KOPT-K1 (cell line): ENCODE data around the gene C11orf52.
A peak's percentile ranks its signal among the peaks of the same experiment; 100 is the strongest.
"Not testable (repeated sequence)": the region's sequence is repeated elsewhere in the genome, so short reads cannot be mapped to it uniquely, and the experiment has no call there.

Experiments used
- H3K27ac ChIP-seq: fragments of 200-600 bp; sonication (generic); 2 replicates; pipeline ENCODE4 v1.5.1; 2016; ENCODE audit warnings: antibody characterized with exemption, mild to moderate bottlenecking, low read depth, low read length; ENCODE audit not compliant: poor library complexity, severe bottlenecking
- H3K36me3 ChIP-seq: fragments of 200-600 bp; sonication (generic); 2 replicates; pipeline ENCODE4 v1.5.1; 2017; ENCODE audit warnings: antibody characterized with exemption, mild to moderate bottlenecking, low read length, moderate library complexity; ENCODE audit not compliant: insufficient read depth
- H3K9me3 ChIP-seq: fragments of 200-600 bp; sonication (generic); 2 replicates; pipeline ENCODE4 v1.5.1; 2017; ENCODE audit warnings: antibody characterized with exemption, low read length, mild to moderate bottlenecking; ENCODE audit not compliant: insufficient read depth, poor library complexity, severe bottlenecking

The C11orf52 gene

GRCh38 chr11:111923951-111924350 is 5.2 kb downstream of the C11orf52 start:
- Histone ChIP-seq H3K9me3 (no peaks in the 10 kb centered on the region), H3K27ac (no peak overlapping the region), H3K36me3 (no peaks in the 10 kb centered on the region)

GRCh38 chr11:111925953-111926352 is 7.2 kb downstream of the C11orf52 start:
- peak overlapping the region; percentile 84 for H3K27ac ChIP-seq
- H3K36me3 ChIP-seq: no peaks in the 10 kb centered on the region
- no peaks in the 10 kb centered on the region for H3K9me3 ChIP-seq

- Histone ChIP-seq H3K9me3 (no peaks in the 10 kb centered on the region), H3K27ac (peak overlapping the region; percentile 84), H3K36me3 (no peaks in the 10 kb centered on the region)
Measured at GRCh38 chr11:111926505-111927391, 8.0 kb downstream of the C11orf52 start.

GRCh38 chr11:111930472-111930871 is 11.8 kb downstream of the C11orf52 start:
- no peaks in the 10 kb centered on the region for H3K36me3 ChIP-seq
- no peaks in the 10 kb centered on the region for H3K9me3 ChIP-seq
- no peak overlapping the region for H3K27ac ChIP-seq

DNA sequence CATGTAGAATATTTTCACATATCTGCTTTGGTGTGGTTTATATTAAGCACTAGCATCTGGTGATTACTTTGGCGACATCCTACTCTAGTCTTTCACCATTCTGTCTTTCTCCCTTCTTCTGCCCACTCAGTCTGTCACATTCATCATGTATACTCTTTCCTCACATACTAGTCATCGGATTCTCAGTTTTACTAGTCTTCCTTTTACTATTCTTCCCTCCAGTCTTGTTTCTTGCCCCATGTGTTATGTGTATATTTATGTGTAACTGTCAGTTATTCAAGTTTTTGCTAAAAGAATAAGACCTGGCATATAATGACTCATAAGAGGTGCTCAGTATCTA is 13.9 kb downstream of the C11orf52 start:
- H3K9me3 ChIP-seq: no peaks in the 10 kb centered on the region
- H3K36me3 ChIP-seq: no peaks in the 10 kb centered on the region
- H3K27ac ChIP-seq: no peak overlapping the region

DNA sequence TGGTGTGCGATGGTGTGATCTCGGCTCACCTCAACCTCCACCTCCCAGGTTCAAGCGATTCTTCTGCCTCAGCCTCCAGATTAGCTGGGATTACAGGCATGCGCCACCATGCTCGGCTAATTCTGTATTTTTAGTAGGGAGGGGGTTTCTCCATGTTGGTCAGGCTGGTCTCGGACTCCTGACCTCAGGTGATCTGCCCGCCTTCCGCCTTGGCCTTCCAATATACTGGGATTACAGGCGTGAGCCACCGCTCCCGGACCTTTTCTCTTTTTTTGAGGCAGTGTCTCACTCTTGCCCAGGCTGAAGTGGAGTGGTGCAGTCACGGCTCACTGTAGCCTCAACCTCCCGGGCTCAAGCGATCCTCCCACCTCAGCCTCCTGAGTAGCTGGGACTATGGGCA is 14.5 kb downstream of the C11orf52 start:
- H3K9me3 ChIP-seq, H3K36me3 ChIP-seq, H3K27ac ChIP-seq: not testable (repeated sequence)

DNA sequence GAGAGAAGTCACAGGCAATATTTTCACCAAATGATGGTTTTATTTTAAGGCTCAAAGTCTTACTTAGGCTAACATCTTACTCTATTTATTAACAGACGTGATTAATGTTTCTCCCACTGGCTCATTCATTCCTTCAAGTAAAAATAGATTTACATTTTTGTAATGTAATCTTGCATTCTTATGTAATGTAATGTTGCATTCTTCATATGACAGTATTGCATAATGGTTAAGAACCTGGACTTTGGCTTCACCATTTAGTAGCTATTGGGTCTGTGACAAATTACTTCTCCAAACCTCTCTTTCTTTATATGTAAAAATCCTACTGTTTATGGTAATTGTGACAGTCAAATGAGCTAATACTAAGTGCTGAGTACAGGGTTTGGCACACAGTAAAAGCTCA is 15.2 kb downstream of the C11orf52 start:
- Histone ChIP-seq H3K27ac (no peak overlapping the region), H3K36me3 (no peaks in the 10 kb centered on the region), H3K9me3 (no peaks in the 10 kb centered on the region)

DNA sequence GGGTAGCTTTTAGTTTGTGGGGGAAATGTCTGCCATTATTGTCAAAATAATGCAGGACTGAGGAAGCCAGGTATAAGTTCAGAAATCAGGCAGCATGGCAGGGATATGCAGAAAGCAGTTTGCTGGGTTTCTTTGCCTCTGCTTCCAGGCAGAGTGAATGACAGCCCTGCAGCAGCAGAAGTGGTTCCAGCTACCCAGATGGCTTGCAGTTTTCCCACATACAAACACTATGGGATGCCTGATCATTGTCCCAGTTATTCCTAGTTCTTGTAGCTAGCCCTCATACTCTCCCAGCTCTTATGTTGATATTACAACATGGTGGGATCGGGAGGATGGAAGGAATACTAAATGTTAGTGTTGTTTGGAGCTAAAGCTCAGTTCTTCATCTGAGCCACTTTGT is 15.6 kb downstream of the C11orf52 start:
- H3K27ac ChIP-seq: no peak overlapping the region
- H3K36me3 ChIP-seq: no peaks in the 10 kb centered on the region
- no peaks in the 10 kb centered on the region for H3K9me3 ChIP-seq

GRCh38 chr11:111935317-111936039 is 16.8 kb downstream of the C11orf52 start:
- H3K36me3 ChIP-seq: no peaks in the 10 kb centered on the region
- no peaks in the 10 kb centered on the region for H3K9me3 ChIP-seq
- no peak overlapping the region for H3K27ac ChIP-seq

DNA sequence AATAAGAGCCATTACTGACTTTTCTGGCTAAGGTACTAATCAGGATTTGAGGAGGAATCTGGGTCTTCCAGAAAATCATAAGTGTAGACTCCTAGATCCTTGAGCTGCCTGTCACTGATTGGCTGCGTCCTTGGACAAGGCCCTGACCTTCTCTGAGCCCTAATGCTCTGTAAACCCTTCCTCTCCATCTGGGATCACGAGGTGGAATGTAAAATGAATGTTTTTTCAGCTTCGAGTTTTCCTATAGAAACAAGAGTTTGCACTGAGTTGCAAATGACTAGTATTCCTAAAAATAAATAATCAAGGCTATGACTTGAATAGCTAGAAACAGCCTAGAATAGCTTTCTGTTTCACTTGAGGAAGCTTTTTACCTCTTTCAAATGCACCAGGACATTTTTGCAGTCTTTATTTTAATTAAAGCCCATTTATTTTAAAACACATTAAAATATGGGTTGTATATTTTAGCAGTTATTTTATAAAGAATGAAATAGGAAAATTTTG is 17.4 kb downstream of the C11orf52 start:
- H3K9me3 ChIP-seq: no peaks in the 10 kb centered on the region
- peak overlapping the region; percentile 31 for H3K27ac ChIP-seq
- H3K36me3 ChIP-seq: no peaks in the 10 kb centered on the region

- Histone ChIP-seq H3K9me3 (no peaks in the 10 kb centered on the region), H3K27ac (no peak overlapping the region), H3K36me3 (no peaks in the 10 kb centered on the region)
Measured at GRCh38 chr11:111937461-111937769, 18.7 kb downstream of the C11orf52 start.

DNA sequence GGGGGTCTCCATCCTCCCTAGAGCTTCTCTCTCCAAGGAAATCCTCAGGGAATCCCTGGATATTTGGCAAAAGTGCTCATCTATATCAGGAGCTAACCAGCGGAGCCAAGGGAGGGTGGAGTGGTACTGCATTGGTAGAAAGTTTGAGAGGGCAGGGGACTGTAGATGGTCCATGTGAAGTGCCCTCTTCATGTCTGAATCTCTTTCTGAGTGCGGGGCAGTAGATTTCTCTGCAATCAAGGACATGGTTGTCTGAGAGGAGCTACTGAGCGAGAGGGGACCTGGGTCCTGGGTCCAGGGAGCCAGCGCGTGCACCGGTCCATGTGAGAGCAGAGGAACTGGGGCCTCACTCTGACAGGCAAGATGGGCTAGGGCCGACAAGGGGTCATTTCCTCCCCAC is 19.1 kb downstream of the C11orf52 start:
- Histone ChIP-seq H3K36me3 (no peaks in the 10 kb centered on the region), H3K27ac (no peak overlapping the region), H3K9me3 (no peaks in the 10 kb centered on the region)

GRCh38 chr11:111938687-111939160 is 20.0 kb downstream of the C11orf52 start:
- H3K9me3 ChIP-seq: no peaks in the 10 kb centered on the region
- H3K27ac ChIP-seq: no peak overlapping the region
- no peaks in the 10 kb centered on the region for H3K36me3 ChIP-seq

DNA sequence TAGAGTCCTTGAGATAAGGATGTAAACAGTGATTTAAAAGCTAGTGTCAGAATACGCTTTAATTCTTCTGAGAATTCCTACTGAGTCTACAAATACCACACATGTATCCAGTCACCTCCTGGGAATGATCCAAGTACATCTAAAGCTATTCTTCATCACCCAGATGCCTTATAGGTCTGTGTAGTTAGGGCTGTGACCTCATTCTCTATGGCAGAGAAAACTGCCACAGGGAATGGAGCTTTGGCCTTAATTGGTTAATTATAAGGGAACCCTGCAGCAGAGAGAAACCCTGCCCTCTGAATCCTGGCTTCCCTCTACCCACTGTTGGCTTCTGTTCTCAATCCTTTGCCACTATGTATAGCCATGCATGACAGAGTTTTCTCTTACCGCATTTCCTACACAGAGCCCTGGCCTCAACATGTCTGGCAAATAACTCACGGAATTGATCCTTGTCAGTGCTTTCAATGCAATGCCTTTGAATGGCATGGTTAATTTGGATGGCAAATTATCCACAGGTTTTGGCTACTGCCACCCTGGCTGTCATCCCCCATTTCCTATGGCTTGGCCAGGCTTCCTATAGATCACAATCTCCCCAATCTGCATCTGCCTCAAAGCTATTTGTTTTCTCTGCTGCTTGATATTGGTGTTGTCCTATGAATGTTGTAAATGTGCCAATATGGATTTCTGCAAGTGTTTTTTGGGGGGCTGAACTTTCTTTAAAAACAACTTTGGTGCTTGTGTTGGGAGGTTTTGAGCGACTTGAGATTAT is 21.3 kb downstream of the C11orf52 start:
- no peak overlapping the region for H3K27ac ChIP-seq
- H3K36me3 ChIP-seq: no peaks in the 10 kb centered on the region
- no peaks in the 10 kb centered on the region for H3K9me3 ChIP-seq

DNA sequence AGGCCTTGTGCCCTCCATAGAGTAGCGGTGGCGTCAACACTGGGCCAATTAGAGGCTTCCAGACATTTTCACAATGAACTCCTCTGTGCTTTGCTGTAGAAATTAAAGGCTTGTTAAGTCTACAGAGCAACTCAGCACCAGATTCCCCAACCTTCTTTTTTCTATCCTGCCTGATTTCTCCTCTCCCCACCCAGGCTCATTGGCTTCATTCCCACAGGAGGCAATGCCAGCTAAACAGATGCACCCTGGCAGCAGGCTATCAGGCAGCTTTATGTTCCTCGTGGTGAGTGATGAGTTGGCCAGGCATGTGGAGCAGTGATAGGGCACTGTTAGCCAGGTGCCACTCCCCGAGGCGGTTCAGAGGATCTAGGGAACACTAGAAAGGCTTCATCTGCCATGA is 23.2 kb downstream of the C11orf52 start:
- no peak overlapping the region for H3K27ac ChIP-seq
- no peaks in the 10 kb centered on the region for H3K9me3 ChIP-seq
- no peaks in the 10 kb centered on the region for H3K36me3 ChIP-seq
